A673 (cell line): Measurements from ENCODE around the gene KRTAP5-1.

Experiments used
- CTCF ChIP-seq: fragments of 300-800, 200-600 bp; sonication (generic); conservative IDR thresholded peaks from 2 replicates; pipeline ENCODE4 v1.5.1; 2017; ENCODE audit warnings: low read depth, mild to moderate bottlenecking, antibody characterized with exemption, low read length, moderate library complexity, mixed read lengths
- EZH2 ChIP-seq: fragments of 200-600 bp; sonication (generic); IDR thresholded peaks from 2 replicates; pipeline ENCODE4 v1.6.1; 2017; ENCODE audit warnings: borderline replicate concordance, low read depth, mild to moderate bottlenecking, mixed read lengths, antibody characterized with exemption, low read length; ENCODE audit not compliant: poor library complexity, severe bottlenecking

GRCh38 chr11:1573903-1574237 lies 11.2 kb downstream of the KRTAP5-1 start:
- TF ChIP-seq CTCF, result no peak
- TF ChIP-seq EZH2, result no peak
